Thyroid gland (tissue), 4 donors: ENCODE measurements around the gene PLD1.

Experiments used
- CTCF ChIP-seq, 6 experiments: fragments of 200-600 bp in 3 of 6; fragments of 450-650 bp in 3 of 6; sonication (generic) in 3 of 6; IDR thresholded peaks; one replicate each; pipeline ENCODE4 v1.5.1; 2016 to 2019; ENCODE audit warnings: antibody characterized with exemption in 6 of 6, mild to moderate bottlenecking in 2 of 6, inconsistent platforms in 1 of 6, moderate library complexity in 1 of 6
- POLR2A ChIP-seq, 2 donors: fragments of 450-650 bp; IDR thresholded peaks; one replicate each; pipeline ENCODE4 v1.6.1; 2017; ENCODE audit warnings: antibody characterized with exemption in 2 of 2, mild to moderate bottlenecking in 2 of 2, moderate library complexity in 1 of 2

GRCh38 chr3:171568766-171569165, 241.5 kb downstream of the PLD1 start:
- TF ChIP-seq CTCF (IDR thresholded peaks at IDR 0.05) (no peak), POLR2A (IDR thresholded peaks at IDR 0.05) (no peak)
